Measurements from ENCODE around the gene MPP1.
A peak's percentile ranks its signal among the peaks of the same experiment; 100 is the strongest.

Gene MPP1

DNA sequence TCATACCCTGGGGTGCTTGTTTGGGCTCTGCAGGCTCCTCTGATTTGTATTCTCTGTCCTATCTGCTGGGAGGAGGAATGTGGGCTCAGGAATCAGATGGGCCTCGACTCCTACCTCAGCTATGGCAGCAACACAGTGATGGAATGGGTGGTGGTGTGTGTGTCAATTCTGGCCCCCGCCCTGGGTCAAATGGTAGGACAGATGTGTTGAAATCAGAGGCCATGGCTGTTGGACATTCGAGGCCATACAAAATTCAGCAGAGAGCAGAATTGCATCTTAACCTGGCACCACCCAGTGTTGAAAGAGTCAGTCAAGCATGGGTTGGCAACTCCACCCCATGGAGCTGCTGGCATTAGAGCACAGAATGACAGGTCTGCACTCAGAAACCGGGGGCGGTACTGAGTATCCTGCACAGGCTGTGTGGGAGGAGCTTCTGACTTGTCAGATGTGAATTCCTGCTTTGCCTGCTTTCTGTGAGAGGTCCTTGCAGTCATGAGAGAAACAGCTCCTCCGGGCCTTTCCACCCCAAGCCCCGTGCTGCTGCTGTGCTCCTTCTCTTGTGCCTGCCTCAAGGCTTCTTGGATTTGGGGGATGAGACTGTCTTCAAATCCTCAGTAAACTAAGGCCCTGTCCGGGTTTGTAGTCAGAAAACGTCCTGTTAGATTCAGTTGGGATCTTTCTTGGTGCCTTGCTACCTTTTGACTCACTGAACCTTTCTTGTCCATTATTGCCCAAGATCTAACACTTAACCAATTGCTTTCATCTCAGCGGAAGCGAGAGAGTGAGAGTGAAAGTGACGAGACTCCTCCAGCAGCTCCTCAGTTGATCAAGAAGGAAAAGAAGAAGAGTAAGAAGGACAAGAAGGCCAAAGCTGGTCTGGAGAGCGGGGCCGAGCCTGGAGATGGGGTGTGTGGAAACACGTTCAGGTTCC lies 29.6 kb downstream of the MPP1 start:
- DNase-seq (ENCODE audit: low spot score), result no peak

DNA sequence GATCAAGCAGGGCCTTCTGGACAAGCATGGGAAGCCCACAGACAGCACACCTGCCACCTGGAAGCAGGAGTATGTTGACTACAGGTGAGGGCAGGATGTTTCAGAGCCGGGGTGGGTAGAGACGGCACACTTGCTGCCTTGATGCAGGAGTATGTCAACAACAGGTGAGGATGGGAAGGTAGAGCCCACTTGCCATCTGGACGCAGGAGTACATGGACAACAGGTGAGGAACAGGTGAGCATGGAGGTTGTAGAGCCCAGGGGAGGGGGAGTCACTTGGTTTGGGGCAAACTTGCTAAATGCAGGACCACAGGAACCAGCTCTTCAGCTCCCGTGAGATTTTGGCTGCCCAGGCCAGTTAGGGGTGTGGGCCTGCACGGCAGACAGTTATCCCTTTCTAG lies 30.7 kb downstream of the MPP1 start:
- no peak for DNase-seq (ENCODE audit: low spot score)

DNA sequence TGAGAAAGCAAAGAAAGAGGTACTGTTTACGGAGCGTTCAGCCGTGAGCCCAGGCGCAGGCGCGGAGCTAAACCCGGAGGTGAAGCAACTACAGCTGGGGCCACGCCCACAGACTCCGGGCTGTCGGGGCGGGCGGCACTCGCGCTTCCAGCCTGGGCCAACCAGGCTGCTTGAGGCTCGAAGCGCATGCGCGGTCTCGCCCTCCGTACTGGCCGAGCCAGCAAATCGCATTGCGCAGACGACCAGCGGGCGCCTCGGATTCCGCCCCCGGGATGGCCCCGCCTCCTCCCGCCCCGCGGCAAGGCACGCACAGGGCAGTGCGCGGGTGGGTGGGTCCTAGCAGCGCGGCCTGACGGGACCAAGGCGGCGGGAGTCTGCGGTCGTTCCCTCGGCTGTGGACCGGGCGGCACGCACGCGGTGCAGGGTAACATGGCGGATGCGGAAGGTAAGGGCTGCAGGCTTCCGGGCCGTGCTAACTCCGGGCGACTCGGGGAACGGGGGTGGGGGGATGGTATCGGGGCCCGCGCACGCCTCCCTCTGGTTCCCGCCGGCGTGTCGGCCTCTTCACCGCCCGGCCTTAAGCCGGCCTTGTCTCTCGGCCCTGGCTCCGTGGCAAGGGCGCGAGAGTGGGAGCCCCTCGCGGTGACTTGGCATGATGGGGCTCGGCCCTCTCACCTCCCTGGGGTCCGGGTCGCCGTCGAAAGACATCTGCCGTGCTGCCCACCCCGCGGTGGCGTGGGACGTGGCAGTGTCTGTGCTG lies 42.6 kb downstream of the MPP1 start, which contains the start of gene DKC1:
Gene DKC1, plus strand, starts transcription at position 328 of the 760 bp plus-strand sequence. Its CDS starts 102 bp downstream, at position 430.
- DNase-seq (ENCODE audit: low spot score), result peak; percentile 89

DNA sequence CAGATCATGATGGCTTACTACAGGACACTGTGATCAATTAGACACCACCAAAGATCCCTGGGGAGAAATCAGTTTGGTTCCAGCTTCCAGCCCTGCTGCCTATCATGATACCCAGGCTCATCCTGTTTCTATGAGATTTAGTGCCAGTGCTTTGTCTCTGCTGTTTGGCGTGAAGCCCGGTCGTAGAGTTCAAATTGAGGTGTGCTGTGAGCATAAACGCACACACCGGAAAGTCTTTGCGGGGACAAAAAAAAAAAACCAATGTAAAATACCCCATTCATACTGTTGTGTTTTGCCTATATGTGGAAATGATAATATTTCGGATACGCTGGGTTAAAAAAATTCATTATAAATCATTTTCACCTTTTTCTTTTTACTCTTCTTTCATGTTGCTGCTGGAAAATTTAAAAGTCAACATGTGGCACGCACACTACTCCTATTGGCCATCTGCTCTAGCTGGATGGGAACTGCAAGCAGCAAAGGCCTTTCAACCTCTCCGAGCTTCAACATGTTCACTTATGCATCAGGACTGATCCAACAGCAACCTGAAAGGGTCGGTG lies 43.2 kb downstream of the MPP1 start:
- DNase-seq (ENCODE audit: low spot score), result no peak

DNA sequence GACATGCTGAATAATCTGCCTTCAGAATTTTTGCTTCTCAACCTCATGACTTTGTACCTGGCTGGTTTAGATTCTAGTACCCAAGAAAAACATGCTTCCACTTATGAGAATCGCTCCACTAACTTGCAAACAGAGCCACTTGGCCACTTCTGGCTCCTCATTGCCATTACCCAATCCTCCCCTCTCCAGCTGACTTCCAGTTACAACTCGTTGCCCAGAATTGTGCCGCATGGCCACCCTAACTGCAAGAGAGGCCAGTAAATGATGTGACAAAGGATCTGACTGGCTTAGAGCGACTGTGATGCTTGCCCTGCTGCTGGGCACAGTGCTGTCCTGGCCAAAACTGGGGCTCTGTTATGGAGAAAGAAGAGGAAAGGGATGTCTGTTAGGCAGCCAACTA lies 46.6 kb downstream of the MPP1 start:
- DNase-seq (ENCODE audit: low spot score), result no peak

DNA sequence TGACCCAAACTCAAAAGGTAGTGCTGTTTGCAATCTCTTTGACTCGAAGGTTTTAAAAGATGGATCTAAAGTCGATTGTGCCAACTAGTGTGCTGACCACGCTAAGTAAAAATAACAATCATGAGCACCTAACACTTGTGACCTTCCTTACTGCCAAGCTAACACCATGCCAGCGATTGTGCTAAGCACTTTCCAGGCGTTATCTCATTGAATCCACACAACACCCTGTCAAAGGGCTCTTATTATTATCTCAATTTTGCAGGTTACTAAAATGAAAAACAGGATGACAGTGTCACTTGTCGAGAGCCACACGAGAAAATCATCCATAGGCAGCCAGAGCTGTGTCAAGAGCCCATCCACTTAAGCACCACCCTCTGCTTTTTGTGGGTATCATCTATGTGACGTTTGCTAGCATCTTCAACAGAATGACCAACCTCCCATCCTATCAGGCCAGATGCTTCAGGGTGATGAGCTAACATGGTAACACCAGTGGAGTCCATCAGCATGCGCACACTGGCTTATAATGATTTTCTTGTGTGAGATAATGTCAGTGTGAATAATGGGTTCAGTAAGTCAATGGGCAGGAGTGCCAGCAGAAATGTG lies 53.5 kb downstream of the MPP1 start:
- no peak for DNase-seq (ENCODE audit: low spot score)

DNA sequence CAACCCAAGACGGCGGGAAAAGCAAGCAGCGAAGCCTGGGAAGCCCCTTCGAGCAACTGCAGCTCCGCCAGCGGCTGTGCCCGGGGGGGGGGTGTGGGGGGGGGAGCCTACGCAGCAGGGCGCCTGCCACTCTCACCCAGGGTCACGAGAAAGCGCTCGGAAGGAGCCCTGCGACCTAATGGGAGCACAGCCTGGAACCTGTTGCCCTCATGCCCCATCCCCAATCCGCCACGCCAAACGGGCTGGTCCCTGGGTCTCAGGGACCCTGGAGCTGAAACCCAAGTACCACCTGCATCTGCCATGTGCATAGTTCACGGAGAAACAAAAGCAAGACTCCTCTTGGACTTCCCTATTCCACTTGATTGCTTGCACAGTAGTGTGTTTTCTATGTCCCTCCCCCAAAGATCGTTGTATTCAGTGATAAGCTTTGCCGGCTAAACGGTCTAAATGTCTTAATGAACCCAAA lies 54.0 kb downstream of the MPP1 start:
- DNase-seq (ENCODE audit: low spot score), result no peak

DNA sequence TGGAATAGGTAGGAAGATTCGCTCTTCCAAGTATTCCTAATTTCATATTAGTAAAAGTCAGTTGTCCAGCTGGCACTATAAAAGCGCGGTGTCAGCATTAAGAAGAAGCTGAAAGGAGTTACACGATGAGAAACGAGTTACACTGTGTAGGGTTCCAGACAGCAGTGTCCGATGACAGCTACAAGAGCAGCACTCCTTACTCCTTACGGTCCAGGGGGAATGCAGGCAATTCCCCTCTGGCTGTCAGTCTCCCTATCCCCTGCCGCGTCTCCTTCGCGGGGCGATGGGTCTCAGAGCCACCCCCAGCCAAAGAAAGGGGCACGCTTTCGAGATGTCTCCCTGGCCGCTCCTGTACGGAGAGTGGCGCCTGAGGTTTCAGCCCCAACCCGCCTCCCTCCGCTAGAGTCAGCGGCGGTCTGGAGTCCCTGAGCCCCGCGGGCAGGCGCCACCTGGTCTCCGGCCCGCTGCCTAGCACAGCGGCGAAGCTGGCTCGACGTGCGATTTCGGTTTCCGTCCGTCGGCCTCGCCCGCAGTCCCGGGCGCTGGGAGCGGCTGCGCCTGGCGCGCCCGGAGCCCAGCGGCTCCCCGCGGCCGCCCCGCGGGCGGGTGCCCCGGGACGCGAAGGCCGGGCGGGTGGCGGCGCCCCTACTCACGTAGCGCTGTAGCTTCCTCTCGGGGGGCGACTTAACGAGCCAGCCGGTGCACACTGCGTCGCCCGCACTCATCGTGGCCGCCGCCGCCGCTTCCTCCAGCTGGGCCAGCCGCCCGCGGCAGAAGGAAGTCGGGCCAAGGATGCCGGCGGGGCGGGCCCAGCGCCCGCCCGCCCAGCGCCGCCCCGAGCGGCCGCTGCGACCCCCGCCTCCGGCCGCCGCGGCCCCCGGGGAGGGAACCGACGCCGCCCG lies 54.7 kb downstream of the MPP1 start, which contains the start of gene GAB3:
Gene GAB3, minus strand, starts transcription at position 777 of the 902 bp plus-strand sequence. Its CDS starts 52 bp downstream, at position 725.
- DNase-seq (ENCODE audit: low spot score), result no peak

DNA sequence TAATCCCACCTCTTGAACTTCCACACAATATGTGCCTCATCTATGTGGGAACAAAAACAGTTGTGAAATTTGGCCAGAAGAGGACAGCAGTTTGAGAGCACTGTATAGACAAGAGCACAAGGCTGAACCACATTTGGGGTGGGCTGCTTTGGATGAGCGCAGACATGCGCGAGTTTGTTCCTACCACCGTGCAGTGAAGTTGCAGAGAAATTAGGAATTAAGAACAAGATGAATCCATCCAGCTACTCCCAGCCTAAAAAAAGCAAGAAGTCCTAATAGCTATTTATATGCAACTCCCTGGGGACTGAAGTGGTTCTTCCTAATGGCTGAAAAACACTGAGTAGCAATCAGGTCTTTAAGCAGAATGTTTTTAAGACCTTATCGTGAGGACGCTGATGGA lies 55.4 kb downstream of the MPP1 start:
- no peak for DNase-seq (ENCODE audit: low spot score)

DNA sequence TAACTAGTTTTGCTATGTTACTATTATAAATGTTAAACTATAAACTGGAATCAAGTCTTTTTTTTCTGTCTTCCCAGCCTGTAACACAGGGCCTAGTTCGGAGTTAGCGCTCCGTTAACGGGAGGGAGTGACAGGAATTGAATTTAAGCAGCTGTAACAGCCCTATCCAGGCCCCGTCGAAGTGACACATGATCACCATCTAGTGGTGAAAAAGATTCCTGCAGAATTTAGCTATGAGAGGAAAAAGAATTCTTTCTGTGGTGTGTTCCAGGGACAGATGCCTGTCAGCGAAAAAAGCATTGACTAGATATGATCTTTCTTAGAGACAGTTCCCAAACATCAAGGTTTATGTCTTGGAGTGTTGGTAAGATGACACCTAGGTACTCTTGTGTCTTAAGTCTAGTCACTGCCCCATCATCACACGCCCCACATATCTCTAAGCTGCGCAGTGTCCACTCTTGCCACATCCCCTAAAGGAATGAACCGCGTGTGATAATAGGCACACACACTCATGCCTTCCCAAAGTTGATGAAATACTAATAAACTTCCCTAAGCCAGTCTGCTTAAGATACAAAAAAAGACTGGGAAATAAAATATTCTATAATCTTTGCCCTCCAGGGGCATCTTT lies 56.5 kb downstream of the MPP1 start:
- DNase-seq (ENCODE audit: low spot score), result peak; percentile 40

DNA sequence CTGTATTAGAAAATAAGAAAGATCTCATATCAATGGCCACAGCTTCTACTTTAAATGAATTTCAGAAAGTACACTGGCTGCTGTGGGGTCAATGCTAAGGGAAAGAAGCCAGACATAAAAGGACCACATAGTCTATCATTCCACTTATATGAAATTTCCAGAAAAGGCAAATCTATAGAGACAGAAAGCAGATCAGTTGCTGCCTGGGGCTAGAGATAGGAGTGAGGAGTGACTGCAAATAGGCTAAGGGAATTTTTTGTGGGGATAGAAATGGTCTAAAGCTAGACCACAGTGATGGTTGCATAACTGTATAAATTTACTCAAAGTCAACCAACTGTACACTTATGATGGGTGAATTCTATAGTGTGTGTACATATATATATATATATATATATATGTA lies 62.7 kb downstream of the MPP1 start:
- DNase-seq (ENCODE audit: low spot score), result no peak

DNA sequence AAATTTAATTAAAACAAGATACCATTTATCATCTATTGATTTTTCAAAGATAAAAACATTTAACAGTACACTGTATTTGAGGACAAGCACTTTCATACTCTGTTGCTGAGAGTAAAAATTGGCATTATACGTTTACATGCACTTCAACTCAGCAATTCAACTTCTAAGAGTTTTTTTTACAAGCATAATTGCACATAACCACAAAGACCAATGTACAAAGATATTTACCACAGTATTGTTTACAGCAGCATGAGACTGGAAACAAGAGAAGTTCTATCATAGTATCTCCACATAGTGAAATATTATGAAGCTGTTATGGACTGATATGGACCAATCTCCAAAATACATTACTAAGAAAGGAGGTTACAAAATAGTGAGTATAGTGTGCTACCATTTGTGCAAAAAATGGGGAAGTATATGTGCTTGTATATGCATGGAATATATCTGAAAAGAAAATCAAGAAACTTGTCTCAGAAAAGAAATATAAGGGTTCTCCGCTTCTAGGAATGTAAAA lies 65.3 kb downstream of the MPP1 start:
- no peak for DNase-seq (ENCODE audit: low spot score)

DNA sequence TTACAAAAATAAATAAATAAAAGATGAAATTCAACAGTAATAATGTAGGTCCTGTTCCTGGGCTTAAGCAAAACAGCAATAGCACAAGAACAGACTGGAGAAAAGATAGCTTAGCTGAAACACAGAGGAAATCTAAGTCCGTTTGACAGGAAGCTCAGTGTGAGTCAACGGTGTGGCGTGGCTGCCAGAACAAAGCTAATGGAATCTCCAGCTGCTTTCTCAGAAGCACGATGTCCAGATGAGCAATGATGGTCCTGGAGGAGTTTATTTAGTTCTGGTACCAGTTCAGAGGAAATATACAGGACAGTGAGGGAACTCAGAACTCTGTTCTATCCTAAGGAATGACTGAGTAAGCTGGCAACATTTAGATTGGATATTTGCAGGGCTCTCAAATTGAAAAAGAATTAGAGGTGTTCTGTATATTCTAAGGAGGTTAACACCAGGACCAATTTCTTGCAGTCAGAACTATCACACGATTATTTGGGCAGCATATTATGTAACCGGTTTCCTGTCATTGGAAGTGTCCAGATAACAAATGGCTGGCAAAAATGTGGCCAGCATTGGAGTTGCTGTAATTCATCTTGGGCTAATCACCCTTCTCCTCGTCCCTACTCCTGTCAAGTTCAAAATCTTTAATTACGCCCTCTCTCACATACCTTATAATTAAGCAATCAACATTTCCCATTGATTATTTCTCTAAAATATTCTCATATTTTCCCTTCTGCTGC lies 67.1 kb downstream of the MPP1 start:
- DNase-seq (ENCODE audit: low spot score), result no peak

DNA sequence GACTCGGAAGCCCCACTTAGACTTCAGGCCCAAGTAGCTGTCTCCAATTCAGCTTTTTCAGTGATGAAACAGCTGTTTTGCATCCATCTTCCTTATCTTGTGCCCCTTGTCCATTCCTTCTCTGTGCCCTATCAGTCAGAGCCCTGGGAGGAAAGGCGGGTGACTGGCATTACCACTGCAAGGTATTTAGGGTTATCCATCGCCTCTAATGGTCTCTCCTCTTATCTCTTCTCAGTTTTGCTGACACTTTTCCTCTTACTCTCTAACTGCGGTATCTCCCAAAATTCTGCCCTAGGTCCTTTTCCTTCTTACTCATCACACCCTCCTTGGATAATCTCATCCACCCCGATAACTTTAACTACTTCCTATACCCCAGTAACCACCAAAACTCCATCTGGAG lies 68.1 kb downstream of the MPP1 start:
- no peak for DNase-seq (ENCODE audit: low spot score)

DNA sequence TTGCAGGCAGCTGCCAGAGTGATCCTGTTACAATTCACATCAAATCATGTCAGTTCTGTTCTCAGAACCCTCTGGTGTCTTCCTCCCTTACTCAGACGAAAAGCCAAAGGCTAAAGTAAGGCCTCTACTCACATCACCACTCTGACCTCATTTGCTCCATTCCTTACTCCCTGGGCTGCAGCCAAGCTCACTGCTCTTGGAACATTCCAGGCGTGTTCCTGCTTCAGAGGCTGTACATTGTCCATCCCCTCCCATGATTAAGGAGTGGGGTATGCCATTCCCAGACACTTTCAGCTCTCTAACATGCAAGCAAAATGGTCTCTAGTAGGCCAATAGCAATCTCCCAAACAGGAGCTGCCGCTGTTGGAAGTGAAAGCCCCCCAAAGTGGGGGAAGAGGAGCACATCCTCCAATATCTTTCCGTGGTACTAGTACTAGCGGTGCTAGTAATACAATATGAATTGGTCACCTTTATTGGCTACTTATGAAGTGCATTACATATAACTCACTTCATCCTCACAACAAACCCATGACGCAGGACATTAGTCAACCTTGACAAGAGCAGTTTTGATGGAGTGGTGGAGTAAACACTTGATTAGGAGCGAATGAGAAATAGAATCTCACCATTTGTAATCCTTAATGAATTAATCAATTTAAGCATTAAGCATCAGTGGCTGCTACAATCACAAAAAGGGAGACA lies 69.4 kb downstream of the MPP1 start:
- DNase-seq (ENCODE audit: low spot score), result no peak

DNA sequence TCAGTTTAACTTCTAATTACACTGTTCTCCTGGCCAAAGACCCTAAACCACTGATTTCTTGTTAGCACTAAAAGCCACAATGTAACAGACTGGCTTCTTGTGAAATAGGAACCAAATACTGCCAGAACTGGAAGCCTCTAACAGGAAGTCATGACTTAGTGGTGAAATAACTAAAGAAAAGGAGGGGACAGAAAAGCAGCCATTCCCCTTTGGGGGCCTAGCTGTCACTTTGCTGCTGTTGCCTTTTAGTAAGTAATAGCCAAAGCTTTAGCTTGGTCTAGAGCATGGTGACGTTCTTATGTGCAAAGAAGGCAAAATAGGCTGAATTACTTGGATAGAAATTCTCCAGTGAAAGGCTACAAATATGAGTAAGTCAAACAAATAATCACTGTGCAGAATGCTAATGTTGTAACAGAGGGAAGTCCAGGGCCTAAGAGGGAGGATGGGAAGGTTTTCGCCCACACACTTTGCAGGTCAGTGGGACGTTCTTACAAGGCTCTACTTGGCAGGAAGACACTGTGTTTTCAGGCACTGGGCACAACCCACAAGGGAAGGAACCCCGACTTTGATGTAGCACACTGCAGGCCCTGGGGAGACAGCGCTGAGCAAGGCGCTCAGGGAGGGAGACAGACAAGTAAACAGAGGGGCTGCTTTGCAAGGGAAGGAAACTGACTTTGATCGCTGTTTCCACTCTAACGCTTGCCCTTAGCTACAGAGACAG lies 71.1 kb downstream of the MPP1 start:
- DNase-seq (ENCODE audit: low spot score), result no peak

DNA sequence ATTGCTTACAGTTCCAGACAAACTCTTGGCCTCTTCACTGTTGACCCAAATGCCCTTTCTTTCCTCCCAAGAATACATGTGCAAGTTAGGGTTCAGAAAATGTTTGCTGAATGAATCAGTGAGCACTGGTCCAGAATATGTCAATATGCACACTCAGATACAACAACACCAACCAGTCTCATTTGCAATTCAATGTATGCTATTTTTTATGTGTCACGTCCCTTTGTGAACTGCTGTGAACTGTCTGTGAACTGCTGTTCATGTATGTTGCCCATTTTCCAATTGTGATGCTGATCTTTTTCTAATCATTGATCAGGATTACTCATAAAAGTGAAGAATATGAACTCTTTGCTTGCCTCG lies 72.2 kb downstream of the MPP1 start:
- DNase-seq (ENCODE audit: low spot score), result no peak

DNA sequence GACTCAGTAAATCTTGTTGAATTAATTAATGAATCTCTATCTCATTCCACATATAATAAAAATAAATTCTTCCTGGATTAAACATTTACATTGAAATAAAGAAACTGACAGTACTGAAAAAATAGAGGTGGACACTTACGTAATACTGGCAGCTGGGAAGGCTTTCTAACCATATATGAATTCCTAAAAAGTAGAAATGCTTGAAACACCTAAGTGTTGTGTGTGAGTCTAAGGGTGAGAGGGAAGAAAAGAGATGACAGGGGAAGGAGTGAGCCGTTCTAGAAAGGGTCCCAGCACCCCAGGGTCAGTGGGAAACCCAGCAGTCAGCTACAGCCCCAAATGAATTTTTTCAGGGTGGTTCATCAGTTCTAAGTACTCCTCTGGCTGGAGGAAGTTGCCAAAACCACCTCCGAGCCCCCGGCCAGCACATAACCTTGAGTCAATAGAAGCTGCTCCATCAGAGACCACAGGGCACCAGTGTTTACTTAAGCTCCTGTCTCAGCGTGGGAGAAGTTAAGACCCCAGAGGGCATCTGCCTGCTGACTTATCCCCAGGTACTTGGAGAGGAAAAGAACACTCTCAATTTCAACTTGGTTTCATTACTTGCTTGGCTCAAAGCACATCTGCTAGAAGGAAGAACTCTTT lies 72.7 kb downstream of the MPP1 start:
- no peak for DNase-seq (ENCODE audit: low spot score)

Data from HuH-7 (cell line).